ENCODE data around the gene MAT2B. TPM values are rescaled to one million over a fixed set of nuclear protein-coding genes. Genes with fewer than 3 reads are reported as not detected.

Gene MAT2B
- total and polyA plus RNA-seq, 2 of the 8 experiments (the other 6 are each of a cell fraction or from before 2014, with no cell fraction given), result 33.9 to 65.2 TPM

DNA sequence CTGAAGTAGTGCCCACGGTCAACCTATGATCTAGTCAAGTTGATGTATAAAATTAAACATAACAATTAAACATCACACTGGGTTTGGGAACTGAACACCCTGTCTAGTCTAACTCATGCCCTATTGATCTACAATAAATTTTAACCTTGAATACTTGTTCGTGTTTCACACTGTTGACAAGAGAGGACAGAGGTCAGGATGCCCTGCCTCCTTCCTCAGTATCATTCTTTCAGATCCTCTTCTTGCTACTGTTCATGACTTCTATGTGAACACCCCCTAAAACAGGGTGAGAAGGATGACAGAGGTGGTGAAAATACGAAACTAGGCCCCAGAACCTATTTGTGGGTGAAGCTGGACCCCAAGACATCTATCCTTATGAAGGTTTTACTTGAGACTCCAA lies 8.1 kb upstream of the MAT2B start (continued):
- TF ChIP-seq HDAC2 (IDR thresholded peaks at IDR 0.05; ENCODE audit: borderline replicate concordance in 1 of 2, low read depth in 2 of 2, low read length in 2 of 2) (no peak), BRCA1 (IDR thresholded peaks at IDR 0.05; ENCODE audit: low read depth, low read length) (no peak), KDM4A (IDR thresholded peaks at IDR 0.05; ENCODE audit: low read depth, low read length, severe bottlenecking) (no peak), EP300 (IDR thresholded peaks at IDR 0.05; ENCODE audit: borderline replicate concordance in 1 of 2, low read depth in 2 of 2, low read length in 2 of 2) (no peak), RAD21 (IDR thresholded peaks at IDR 0.05 in 1 of 2, conservative IDR thresholded peaks at IDR 0.05 in 1 of 2; ENCODE audit: low read depth in 2 of 2, low read length in 2 of 2) (no peak), RNF2 (IDR thresholded peaks at IDR 0.05; ENCODE audit: borderline replicate concordance, low read depth, low read length, missing control alignments, poor library complexity, severe bottlenecking) (no peak)
- TF ChIP-seq, protein P1, sequence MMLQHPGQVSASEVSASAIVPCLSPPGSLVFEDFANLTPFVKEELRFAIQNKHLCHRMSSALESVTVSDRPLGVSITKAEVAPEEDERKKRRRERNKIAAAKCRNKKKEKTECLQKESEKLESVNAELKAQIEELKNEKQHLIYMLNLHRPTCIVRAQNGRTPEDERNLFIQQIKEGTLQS (IDR thresholded peaks at IDR 0.05; ENCODE audit: insufficient read depth, low read depth, low read length), result no peak
